Keratinocyte (primary cell): Measurements from ENCODE around the gene DPYSL5.

ENCODE experiments used
- EZH2 ChIP-seq: IDR thresholded peaks from one replicate; pipeline ENCODE4 v1.6.1; 2012; ENCODE audit warnings: inconsistent platforms, mild to moderate bottlenecking, low read length, moderate library complexity
- TF ChIP-seq, protein P1 (sequence below), 3 experiments: IDR thresholded peaks in 1 of 3; conservative IDR thresholded peaks in 1 of 3; optimal IDR thresholded peaks in 1 of 3; 2 replicates in 2 of 3; 3 replicates in 1 of 3; pipeline versions ENCODE3 to v1.5.1; 2011; ENCODE audit warnings: low read length in 3 of 3, mild to moderate bottlenecking in 3 of 3, moderate library complexity in 2 of 3, control low read depth in 1 of 3, inconsistent platforms in 1 of 3; ENCODE audit not compliant: insufficient read depth in 2 of 3; ENCODE audit errors: extremely low read depth in 1 of 3

- TF ChIP-seq, protein P1, sequence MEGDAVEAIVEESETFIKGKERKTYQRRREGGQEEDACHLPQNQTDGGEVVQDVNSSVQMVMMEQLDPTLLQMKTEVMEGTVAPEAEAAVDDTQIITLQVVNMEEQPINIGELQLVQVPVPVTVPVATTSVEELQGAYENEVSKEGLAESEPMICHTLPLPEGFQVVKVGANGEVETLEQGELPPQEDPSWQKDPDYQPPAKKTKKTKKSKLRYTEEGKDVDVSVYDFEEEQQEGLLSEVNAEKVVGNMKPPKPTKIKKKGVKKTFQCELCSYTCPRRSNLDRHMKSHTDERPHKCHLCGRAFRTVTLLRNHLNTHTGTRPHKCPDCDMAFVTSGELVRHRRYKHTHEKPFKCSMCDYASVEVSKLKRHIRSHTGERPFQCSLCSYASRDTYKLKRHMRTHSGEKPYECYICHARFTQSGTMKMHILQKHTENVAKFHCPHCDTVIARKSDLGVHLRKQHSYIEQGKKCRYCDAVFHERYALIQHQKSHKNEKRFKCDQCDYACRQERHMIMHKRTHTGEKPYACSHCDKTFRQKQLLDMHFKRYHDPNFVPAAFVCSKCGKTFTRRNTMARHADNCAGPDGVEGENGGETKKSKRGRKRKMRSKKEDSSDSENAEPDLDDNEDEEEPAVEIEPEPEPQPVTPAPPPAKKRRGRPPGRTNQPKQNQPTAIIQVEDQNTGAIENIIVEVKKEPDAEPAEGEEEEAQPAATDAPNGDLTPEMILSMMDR (optimal IDR thresholded peaks at IDR 0.05 in 1 of 3, IDR thresholded peaks at IDR 0.05 in 1 of 3, conservative IDR thresholded peaks at IDR 0.05 in 1 of 3; ENCODE audit: extremely low read depth in 1 of 3, insufficient read depth in 2 of 3, low read length in 3 of 3): no peak
- TF ChIP-seq EZH2: no peak
Measured at GRCh38 chr2:26897807-26898479, 50.0 kb downstream of the DPYSL5 start.
